IPS DF 6.9 (cell line): ENCODE data around the gene SCN9A.

Source experiments
- DNase-seq: peaks from one replicate; pipeline ENCODE4 v3.0.0-alpha.2; 2013; ENCODE audit warnings: low read depth, low spot score
- H3K27ac ChIP-seq: one replicate; pipeline ENCODE4 v1.5.1; 2013; ENCODE audit warnings: low read length, control low read depth
- H3K27me3 ChIP-seq: 2 replicates; pipeline ENCODE4 v1.6.1; 2013; ENCODE audit warnings: mild to moderate bottlenecking, low read length; ENCODE audit not compliant: control insufficient read depth, insufficient read depth
- H3K36me3 ChIP-seq: 2 replicates; pipeline ENCODE4 v1.6.1; 2013; ENCODE audit warnings: low read length; ENCODE audit not compliant: control insufficient read depth, insufficient read depth
- H3K4me1 ChIP-seq: 2 replicates; pipeline ENCODE4 v1.6.1; 2013; ENCODE audit warnings: low read length; ENCODE audit not compliant: control insufficient read depth, insufficient read depth
- H3K4me3 ChIP-seq: 2 replicates; pipeline ENCODE4 v1.5.1; 2013; ENCODE audit warnings: mild to moderate bottlenecking, low read length
- H3K9me3 ChIP-seq: 2 replicates; pipeline ENCODE4 v1.6.1; 2013; ENCODE audit warnings: low read length, inconsistent platforms; ENCODE audit not compliant: control insufficient read depth, insufficient read depth
- WGBS: extraction: QIAGEN DNeasy Blood & Tissue Kit; methylation state at CpG from one replicate; pipeline ENCODE4 v1.1.7; 2013; ENCODE audit warnings: mixed read lengths, missing lambda C conversion rate; ENCODE audit not compliant: insufficient read length, insufficient coverage; 5-methylcytosine and 5-hydroxymethylcytosine counted together

The SCN9A gene

DNA sequence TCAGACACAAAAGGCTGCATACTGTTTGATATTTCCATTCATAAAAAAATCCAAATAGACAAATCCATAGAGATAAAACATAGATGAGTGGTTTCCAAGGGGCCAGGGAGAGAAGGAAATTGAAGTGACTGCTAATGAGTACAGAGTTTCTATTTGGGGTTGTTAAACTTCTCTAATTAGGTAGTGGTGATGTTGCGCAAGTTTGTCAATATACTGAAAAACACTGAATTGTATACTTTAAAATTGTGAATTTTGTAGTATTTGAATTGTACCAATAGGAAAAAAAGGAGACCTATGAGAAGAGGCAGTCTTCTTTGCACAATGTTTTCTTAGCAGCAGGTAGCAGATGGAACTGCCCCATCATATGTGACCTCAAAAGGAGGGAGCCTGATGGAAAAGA is 71.1 kb downstream of the SCN9A start:
- Histone ChIP-seq H3K4me1 (no peaks in the 10 kb centered on the region), H3K27ac (no peak overlapping the region), H3K36me3 (no peaks in the 10 kb centered on the region), H3K4me3 (no peak overlapping the region), H3K27me3 (no peaks in the 10 kb centered on the region), H3K9me3 (no peaks in the 10 kb centered on the region)
- WGBS: 100% methylated on average over 1 of the region's 1 CpG
- no peak for DNase-seq

DNA sequence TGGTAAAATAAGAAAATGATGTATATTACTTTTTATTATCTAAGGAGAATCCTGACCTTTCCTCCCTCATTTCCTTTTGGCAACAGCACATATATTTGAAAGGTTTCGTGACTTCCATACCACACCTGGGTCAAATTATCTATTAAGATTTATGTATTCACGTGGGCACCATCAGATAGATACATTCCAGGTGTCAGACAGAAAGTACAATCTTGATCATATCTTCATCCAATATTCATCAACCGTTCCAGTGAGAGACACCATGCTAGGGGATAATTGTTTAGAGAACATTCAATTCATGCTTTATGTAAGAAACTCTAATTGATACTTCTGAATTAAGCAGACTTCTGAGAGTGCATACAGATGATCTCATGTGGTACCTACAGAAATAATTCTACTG is 73.7 kb downstream of the SCN9A start:
- DNase-seq: no peak
- WGBS: no CpG with 5 or more reads among the region's 3 CpGs
- Histone ChIP-seq H3K27ac (no peak overlapping the region), H3K27me3 (no peaks in the 10 kb centered on the region), H3K9me3 (no peaks in the 10 kb centered on the region), H3K36me3 (no peaks in the 10 kb centered on the region), H3K4me3 (no peak overlapping the region), H3K4me1 (no peaks in the 10 kb centered on the region)

DNA sequence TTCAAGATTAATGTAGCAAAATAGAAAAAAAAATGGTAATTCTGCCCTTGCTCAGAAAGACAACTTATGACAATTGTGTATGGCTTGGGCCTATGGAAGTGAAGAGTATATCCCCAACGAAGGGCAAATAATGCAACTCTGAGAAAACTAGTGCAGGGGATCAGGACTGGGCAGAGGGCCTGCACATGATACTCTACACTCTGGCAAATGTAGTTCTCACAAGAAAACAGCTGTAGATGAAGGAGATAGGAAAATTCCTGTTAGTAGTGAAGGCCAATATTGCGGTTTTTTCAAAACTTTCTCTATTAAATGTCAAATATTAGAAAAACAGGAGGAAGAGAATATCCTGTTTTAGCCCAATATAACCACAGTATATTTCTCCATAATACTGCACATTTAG is 77.8 kb downstream of the SCN9A start:
- Histone ChIP-seq H3K36me3 (no peaks in the 10 kb centered on the region), H3K27ac (no peak overlapping the region), H3K4me3 (no peak overlapping the region), H3K27me3 (no peaks in the 10 kb centered on the region), H3K4me1 (no peaks in the 10 kb centered on the region), H3K9me3 (no peaks in the 10 kb centered on the region)
- no peak for DNase-seq
- no CpG with 5 or more reads among the region's 2 CpGs for WGBS

DNA sequence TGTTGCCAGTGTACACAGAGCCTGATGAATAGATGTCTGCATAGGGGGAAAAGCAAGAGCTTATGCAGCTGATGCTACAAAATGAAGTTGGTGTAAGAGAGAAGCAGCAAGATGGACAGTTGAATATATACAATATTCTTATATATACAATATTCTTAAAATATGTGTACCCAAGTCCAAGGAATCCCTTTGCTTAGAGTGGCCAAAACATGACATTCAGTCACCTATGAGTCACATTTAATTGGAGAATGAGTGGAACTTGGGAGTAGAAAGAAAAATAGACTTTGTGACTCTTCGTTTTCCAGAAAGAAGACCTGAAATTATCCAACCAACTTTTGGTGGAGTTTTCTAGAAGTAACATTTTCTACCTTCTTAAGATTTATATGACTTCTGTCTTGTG is 81.8 kb downstream of the SCN9A start:
- Histone ChIP-seq H3K9me3 (no peaks in the 10 kb centered on the region), H3K27me3 (no peaks in the 10 kb centered on the region), H3K4me3 (no peak overlapping the region), H3K27ac (no peak overlapping the region), H3K4me1 (no peaks in the 10 kb centered on the region), H3K36me3 (no peaks in the 10 kb centered on the region)
- WGBS: no CpG with 5 or more reads among the region's 1 CpG
- no peak for DNase-seq

DNA sequence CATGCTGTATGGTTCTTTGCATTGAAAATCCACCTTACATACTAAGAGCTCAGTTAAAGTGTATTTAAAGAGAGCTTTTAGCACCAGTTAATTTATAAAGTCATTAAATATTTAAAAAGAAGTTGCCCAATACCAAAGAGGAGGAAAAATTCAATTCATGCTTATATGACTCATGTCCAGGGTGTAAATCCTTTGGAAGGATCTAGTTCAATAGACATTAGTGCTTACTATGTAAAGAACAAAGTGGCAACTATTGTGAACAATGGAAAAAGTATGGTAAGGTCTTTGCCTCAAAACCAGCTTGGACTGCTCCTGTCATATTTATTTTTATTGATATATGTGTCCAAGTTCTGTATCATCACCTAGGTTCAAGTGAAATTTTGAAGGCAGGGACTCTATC is 90.5 kb downstream of the SCN9A start:
- H3K4me1 ChIP-seq: no peaks in the 10 kb centered on the region
- H3K27ac ChIP-seq: no peak overlapping the region
- H3K36me3 ChIP-seq: no peaks in the 10 kb centered on the region
- no peak overlapping the region for H3K4me3 ChIP-seq
- no peak for DNase-seq
- no peaks in the 10 kb centered on the region for H3K27me3 ChIP-seq
- no peaks in the 10 kb centered on the region for H3K9me3 ChIP-seq

DNA sequence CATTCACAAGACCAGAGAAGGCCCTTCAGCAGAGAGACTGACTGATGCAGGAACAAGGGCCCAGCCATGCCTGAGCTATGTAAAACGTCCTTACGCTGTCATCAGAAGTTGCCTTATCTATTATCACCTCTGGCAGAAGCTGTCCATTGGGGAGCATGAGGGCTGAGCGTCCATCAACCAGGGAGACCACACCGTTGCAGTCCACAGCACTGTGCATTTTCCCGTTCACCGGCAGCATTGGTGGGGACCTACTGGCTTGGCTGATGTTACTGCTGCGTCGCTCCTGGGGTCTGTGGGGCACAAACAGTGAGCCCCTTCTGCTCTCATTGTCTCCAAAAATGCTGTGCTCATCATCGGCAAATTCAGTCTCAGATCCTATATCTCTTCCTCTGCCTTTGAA is 91.4 kb downstream of the SCN9A start:
- no peak overlapping the region for H3K4me3 ChIP-seq
- no peaks in the 10 kb centered on the region for H3K36me3 ChIP-seq
- no peaks in the 10 kb centered on the region for H3K27me3 ChIP-seq
- H3K4me1 ChIP-seq: no peaks in the 10 kb centered on the region
- no CpG with 5 or more reads among the region's 9 CpGs for WGBS
- no peak for DNase-seq
- no peak overlapping the region for H3K27ac ChIP-seq
- H3K9me3 ChIP-seq: no peaks in the 10 kb centered on the region

DNA sequence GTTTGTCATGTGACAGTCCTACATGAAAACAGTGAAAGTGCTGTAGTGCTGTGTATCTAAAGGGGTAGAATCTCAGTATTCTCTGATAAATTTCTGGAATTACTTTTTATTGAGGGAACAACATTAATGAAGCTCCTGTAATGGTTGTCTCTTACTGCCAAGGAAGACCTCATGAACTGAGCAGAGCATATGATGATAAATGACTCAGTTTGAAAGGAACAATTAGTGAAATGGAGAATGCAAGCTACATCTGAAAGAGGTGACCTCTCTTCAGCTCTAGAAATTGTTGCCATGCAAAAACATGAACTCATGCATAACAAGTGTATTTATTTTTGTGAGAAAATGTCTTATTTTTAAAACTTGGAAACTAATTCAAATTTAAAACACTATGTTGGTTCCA is 93.6 kb downstream of the SCN9A start:
- no peak for DNase-seq
- no peaks in the 10 kb centered on the region for H3K27me3 ChIP-seq
- H3K4me1 ChIP-seq: no peaks in the 10 kb centered on the region
- no peak overlapping the region for H3K27ac ChIP-seq
- no peak overlapping the region for H3K4me3 ChIP-seq
- no peaks in the 10 kb centered on the region for H3K9me3 ChIP-seq
- no peaks in the 10 kb centered on the region for H3K36me3 ChIP-seq

DNA sequence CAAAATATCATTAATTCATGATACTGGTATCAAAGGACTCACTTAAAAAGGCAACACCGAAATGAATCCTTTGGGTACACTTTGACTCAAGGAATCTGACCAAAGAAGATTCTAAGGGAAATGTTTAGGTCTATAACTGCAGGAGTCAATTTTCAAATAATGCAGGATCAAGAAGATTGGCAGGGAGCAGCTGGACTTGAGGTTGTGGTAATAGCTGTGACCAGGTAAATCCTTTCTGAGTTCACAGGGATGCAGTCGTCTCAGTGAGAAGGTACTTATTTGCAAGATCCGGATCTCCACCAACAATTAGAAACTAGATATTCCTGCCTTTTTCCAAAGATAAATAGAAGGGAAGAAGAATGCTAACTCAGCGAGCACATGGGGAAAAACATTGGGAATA is 96.9 kb downstream of the SCN9A start:
- no peaks in the 10 kb centered on the region for H3K36me3 ChIP-seq
- no peak for DNase-seq
- H3K27me3 ChIP-seq: no peaks in the 10 kb centered on the region
- no peak overlapping the region for H3K4me3 ChIP-seq
- WGBS: no CpG with 5 or more reads among the region's 4 CpGs
- H3K27ac ChIP-seq: no peak overlapping the region
- no peaks in the 10 kb centered on the region for H3K4me1 ChIP-seq
- H3K9me3 ChIP-seq: no peaks in the 10 kb centered on the region

DNA sequence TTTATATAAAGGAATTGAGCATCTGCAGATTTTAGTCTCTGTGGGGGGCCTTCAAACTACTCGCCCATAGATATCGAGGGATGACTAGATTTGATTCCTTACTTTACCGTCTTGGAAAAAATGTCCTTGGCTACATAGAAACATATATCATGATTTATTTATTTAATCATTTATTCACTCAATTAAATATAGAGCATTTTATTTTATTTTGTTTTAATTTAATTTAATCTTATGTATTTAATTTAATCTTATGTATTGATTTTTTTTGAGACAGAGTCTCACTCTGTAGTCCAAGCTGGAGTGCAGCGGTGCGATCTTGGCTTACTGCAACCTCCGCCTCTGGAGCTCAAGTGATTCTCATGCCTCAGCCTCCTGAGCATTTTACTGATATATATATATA is 105.4 kb downstream of the SCN9A start:
- no CpG with 5 or more reads among the region's 6 CpGs for WGBS
- no peak overlapping the region for H3K27ac ChIP-seq

DNA sequence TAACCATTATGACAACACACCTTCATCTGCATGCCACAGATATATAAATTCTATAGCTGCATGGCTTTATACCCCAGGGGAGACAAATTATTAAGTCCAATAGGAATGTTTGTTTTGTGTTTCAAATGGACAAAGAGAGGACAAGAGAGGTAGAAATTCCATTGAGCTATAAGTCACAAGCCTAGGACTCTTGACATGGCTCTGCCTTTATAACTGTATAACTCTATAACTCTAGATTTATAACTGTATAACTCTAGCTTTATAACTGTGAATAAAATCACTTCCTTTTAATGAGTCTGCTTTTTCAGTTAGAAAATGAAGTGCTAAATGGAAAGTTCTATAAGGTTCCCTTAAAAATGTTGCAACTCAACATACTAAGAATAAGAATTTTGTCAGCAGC is 106.4 kb downstream of the SCN9A start:
- no peak for DNase-seq
- no peak overlapping the region for H3K27ac ChIP-seq
- H3K4me3 ChIP-seq: no peak overlapping the region
- no peaks in the 10 kb centered on the region for H3K27me3 ChIP-seq
- H3K9me3 ChIP-seq: no peaks in the 10 kb centered on the region
- H3K4me1 ChIP-seq: no peaks in the 10 kb centered on the region
- no peaks in the 10 kb centered on the region for H3K36me3 ChIP-seq

More for the DNA sequence above, 105.4 kb downstream of the SCN9A start:
- H3K27me3 ChIP-seq: no peaks in the 10 kb centered on the region
- DNase-seq: no peak
- H3K4me3 ChIP-seq: no peak overlapping the region
- no peaks in the 10 kb centered on the region for H3K4me1 ChIP-seq
- H3K9me3 ChIP-seq: no peaks in the 10 kb centered on the region
- H3K36me3 ChIP-seq: no peaks in the 10 kb centered on the region

DNA sequence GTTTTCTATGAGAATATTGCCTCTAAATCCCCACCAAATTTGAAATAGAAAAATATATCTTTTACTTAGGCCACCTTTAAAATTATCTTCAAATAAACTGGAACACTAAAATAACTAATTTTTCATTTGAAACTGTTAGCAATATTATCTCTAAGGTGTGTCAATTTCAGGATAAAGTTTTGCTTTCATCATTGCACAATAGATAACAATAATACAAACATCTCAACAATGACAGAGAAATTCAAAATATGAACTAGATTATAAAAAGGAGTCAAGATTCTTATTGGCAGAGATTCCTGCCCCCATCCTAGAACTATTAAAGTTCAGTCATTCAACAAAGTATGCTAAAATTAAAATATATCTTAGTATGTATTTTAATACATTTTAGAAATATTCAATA is 117.9 kb downstream of the SCN9A start:
- Histone ChIP-seq H3K27me3 (no peaks in the 10 kb centered on the region), H3K4me3 (no peak overlapping the region), H3K36me3 (no peaks in the 10 kb centered on the region), H3K27ac (no peak overlapping the region), H3K9me3 (no peaks in the 10 kb centered on the region), H3K4me1 (no peaks in the 10 kb centered on the region)
- no peak for DNase-seq

DNA sequence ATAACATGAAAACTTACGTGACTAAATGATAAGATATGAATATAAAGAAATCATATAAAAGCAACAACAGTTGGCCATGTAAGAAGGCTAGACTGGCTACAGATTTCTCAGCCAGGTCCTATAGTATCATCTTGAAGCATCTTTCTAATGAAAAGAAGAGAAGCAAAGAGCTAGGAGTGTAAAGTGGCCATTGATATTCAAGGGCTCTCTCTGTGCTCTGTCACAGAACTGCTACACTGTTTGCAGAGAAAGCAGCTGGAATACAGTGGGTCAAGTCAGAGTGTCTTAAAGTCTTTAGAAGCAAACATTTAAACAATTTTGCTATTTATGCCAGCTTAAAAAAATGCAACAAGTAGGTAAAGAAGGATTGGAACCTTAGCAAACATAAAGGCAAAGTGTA is 118.8 kb downstream of the SCN9A start:
- Histone ChIP-seq H3K27me3 (no peaks in the 10 kb centered on the region), H3K4me3 (no peak overlapping the region), H3K4me1 (no peaks in the 10 kb centered on the region), H3K27ac (no peak overlapping the region), H3K36me3 (no peaks in the 10 kb centered on the region), H3K9me3 (no peaks in the 10 kb centered on the region)
- WGBS: no CpG with 5 or more reads among the region's 1 CpG
- DNase-seq: no peak
